CD4-positive, alpha-beta T cell treated with Interleukin-2 at 100 ng/mL for 4 hours (primary cell): Measurements from ENCODE around the gene PHB1.
"Not testable (repeated sequence)": the region's sequence is repeated elsewhere in the genome, so short reads cannot be mapped to it uniquely, and the experiment has no call there.

Experiments used
- DNase-seq: peaks from one replicate; pipeline ENCODE4 v3.0.0-alpha.2; 2020; ENCODE audit warnings: low spot score

Gene PHB1

GRCh38 chr17:49439673-49440571 is 25.2 kb upstream of the PHB1 start:
- DNase-seq = no peak

GRCh38 chr17:49439305-49439672 is 24.6 kb upstream of the PHB1 start:
- no peak for DNase-seq

- no peak for DNase-seq
These were observed 24.0 kb upstream of the PHB1 start for GRCh38 chr17:49438436-49439278.

GRCh38 chr17:49437696-49438435 is 23.2 kb upstream of the PHB1 start:
- no peak for DNase-seq

GRCh38 chr17:49436174-49436573 is 21.5 kb upstream of the PHB1 start:
- no peak for DNase-seq

- no peak for DNase-seq
These were observed 21.0 kb upstream of the PHB1 start for GRCh38 chr17:49435671-49436029.

GRCh38 chr17:49434821-49435670 is 20.4 kb upstream of the PHB1 start:
- peak; percentile 46 for DNase-seq

- DNase-seq = no peak
These were observed 18.5 kb upstream of the PHB1 start for GRCh38 chr17:49433000-49433694.

GRCh38 chr17:49431743-49432142 is 17.1 kb upstream of the PHB1 start:
- DNase-seq = no peak

- no peak for DNase-seq
These were observed 10.3 kb upstream of the PHB1 start for GRCh38 chr17:49425004-49425286.

GRCh38 chr17:49424276-49425003 is 9.8 kb upstream of the PHB1 start:
- DNase-seq = not testable (repeated sequence)

GRCh38 chr17:49422714-49423113 is 8.0 kb upstream of the PHB1 start:
- no peak for DNase-seq

GRCh38 chr17:49419761-49420160 is 5.1 kb upstream of the PHB1 start:
- DNase-seq = not testable (repeated sequence)

GRCh38 chr17:49418754-49419740 is 4.4 kb upstream of the PHB1 start:
- DNase-seq = not testable (repeated sequence)

- no peak for DNase-seq
These were observed 436 bp downstream of the PHB1 start for GRCh38 chr17:49414271-49414621.

- DNase-seq = no peak
These were observed 5.6 kb downstream of the PHB1 start for GRCh38 chr17:49409066-49409465.

GRCh38 chr17:49407981-49408501 is 6.6 kb downstream of the PHB1 start:
- DNase-seq = peak; percentile 82

GRCh38 chr17:49407086-49407485 is 7.6 kb downstream of the PHB1 start:
- DNase-seq = no peak
